ENCODE measurements around the gene MARCOL.

MARCOL gene, protein sequence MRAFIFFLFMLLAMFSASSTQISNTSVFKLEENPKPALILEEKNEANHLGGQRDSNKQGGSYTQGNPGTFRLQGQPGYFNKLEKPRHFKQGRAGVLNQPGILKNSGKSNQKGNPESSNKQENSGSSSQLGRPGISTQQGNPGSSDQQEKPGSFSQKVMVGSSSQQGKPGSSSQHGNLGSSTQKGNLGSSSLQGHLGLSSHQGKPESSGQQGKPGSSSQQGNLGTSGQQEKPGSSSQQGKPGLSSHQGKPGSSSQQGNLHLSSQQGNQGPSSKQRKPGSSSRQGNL

DNA sequence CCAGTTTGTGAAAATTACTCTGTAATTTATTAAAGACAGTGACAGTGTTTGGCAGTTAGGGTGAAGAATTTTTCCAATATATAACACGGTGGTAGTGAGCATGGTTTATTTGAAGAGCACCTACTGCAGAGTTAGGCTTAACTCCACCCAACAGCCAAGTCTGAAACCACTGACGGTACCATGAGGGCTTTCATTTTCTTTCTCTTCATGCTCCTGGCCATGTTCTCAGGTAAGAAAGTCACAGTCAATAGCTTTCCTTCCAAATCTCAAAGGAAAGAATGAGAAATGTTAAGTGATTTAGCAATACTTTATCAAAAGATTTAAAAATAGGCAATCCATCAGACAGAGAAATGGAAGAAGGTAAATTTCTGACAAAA lies at the start of gene MARCOL:
MARCOL (plus strand) TSS at position 108 of the 377 bp plus-strand sequence; CDS start at position 181, 73 bp downstream.
- DNase-seq: no peak
- H3K36me3 ChIP-seq: no peaks in the 10 kb centered on the region
- H3K9me3 ChIP-seq (ENCODE audit: severe bottlenecking): no peaks in the 10 kb centered on the region
- no peak within 1 kb of the TSS for H3K27ac ChIP-seq
- no peak within 1 kb of the TSS for H3K4me3 ChIP-seq (ENCODE audit: low read depth, low read length)
- TF ChIP-seq, protein P1, sequence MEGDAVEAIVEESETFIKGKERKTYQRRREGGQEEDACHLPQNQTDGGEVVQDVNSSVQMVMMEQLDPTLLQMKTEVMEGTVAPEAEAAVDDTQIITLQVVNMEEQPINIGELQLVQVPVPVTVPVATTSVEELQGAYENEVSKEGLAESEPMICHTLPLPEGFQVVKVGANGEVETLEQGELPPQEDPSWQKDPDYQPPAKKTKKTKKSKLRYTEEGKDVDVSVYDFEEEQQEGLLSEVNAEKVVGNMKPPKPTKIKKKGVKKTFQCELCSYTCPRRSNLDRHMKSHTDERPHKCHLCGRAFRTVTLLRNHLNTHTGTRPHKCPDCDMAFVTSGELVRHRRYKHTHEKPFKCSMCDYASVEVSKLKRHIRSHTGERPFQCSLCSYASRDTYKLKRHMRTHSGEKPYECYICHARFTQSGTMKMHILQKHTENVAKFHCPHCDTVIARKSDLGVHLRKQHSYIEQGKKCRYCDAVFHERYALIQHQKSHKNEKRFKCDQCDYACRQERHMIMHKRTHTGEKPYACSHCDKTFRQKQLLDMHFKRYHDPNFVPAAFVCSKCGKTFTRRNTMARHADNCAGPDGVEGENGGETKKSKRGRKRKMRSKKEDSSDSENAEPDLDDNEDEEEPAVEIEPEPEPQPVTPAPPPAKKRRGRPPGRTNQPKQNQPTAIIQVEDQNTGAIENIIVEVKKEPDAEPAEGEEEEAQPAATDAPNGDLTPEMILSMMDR (IDR thresholded peaks at IDR 0.05; ENCODE audit: low read depth, low read length): no peak
- H3K27me3 ChIP-seq (ENCODE audit: insufficient read depth, low read depth, severe bottlenecking): no peaks in the 10 kb centered on the region

DNA sequence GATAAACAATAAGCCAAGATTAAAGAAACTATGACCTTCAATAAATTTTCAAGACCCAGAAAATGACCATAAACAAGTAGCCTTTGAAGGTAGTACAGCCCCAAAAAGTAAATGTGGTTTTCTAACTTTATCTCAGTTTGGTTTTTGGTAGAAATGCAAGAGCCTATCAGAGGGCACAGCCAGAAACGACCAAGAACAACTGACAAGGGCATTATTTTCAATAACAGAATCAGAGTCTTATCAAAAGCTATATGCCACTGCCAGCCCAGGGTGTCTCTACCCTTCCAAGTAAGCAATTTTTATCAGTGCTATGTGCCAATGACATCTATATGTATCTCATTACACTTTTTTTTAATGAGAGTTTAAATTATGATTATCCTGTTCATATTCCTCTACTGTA lies 47.3 kb upstream of the MARCOL start:
- no peaks in the 10 kb centered on the region for H3K9me3 ChIP-seq (ENCODE audit: severe bottlenecking)
- no peaks in the 10 kb centered on the region for H3K36me3 ChIP-seq
- H3K4me3 ChIP-seq (ENCODE audit: low read depth, low read length): no peak overlapping the region
- H3K27ac ChIP-seq: no peak overlapping the region
- no peaks in the 10 kb centered on the region for H3K27me3 ChIP-seq (ENCODE audit: insufficient read depth, low read depth, severe bottlenecking)
- TF ChIP-seq, protein P1 (IDR thresholded peaks at IDR 0.05; ENCODE audit: low read depth, low read length): no peak
- no peak for DNase-seq

DNA sequence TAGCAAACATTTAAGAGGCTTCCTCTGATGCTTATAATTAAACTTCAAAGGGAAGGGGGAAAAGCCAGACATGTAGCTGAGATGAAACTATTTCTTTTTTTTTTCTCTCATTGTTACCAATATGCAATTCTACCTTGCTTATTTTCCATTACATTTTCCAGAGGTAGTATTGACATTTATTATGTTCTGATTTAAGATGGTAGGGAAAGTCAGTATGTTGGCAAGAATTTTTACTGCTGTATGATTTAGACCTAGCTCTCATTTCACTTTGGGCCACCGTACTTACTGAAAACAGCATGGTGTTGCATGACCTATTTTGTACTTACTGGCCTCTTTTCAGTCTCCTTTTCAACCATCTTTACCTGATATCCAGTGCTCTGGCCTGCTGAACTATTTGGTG lies 45.1 kb upstream of the MARCOL start:
- no peaks in the 10 kb centered on the region for H3K9me3 ChIP-seq (ENCODE audit: severe bottlenecking)
- TF ChIP-seq, protein P1 (IDR thresholded peaks at IDR 0.05; ENCODE audit: low read depth, low read length): no peak
- no peaks in the 10 kb centered on the region for H3K36me3 ChIP-seq
- no peak for DNase-seq
- H3K4me3 ChIP-seq (ENCODE audit: low read depth, low read length): no peak overlapping the region
- H3K27me3 ChIP-seq (ENCODE audit: insufficient read depth, low read depth, severe bottlenecking): no peaks in the 10 kb centered on the region
- no peak overlapping the region for H3K27ac ChIP-seq

DNA sequence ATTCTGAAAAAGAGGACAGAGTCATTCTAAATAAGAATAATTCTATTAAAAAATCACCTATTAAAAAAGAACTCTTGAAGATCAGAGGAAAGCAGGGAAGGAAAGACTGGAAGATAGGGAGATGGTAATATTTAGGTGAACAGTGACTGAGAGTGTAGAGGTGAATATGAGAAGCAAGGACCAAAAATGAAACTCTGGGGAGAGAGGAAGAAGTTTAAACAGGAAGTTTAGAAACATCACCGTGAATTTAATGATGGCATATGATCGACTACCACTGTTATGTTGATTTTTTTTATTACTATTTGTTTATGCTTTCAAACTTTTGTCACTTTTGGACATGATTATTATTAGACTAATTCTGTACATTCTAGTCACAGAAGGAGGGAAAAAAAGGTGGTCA lies 37.2 kb upstream of the MARCOL start:
- no peaks in the 10 kb centered on the region for H3K9me3 ChIP-seq (ENCODE audit: severe bottlenecking)
- H3K4me3 ChIP-seq (ENCODE audit: low read depth, low read length): no peak overlapping the region
- H3K36me3 ChIP-seq: no peaks in the 10 kb centered on the region
- no peak overlapping the region for H3K27ac ChIP-seq
- no peaks in the 10 kb centered on the region for H3K27me3 ChIP-seq (ENCODE audit: insufficient read depth, low read depth, severe bottlenecking)
- DNase-seq: no peak
- TF ChIP-seq, protein P1 (IDR thresholded peaks at IDR 0.05; ENCODE audit: low read depth, low read length): no peak

DNA sequence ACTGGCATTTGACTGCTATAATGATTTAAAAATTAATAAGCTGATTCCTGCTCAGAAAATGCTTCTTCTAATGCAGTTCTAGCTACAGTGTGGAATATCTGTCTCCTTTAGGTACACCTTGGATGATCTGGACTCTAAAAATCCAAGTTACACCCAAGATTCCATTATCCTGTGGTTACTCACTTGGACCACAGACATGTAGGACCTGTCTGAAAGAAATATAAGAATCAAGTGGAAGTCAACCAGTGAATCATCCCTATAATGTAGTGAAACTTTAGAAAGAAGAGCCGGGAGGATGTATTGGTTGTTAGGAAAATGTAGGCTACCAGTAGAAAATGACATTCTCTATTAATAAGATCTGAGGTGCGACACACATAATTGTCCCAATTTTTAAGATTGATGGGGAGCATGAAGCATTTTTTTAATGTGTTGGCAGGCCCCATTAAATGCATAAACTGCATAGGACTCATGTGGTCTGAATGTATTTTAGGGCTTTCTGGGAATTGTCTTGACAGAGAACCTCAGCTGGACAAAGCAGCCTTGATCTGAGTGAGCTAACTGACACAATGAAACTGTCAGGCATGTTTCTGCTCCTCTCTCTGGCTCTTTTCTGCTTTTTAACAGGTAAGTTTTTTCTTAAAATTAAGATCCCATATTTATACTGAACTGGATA lies 35.7 kb upstream of the MARCOL start, which contains the start of gene SPINK6:
SPINK6 (plus strand) TSS at position 512 of the 673 bp plus-strand sequence; CDS start at position 567, 55 bp downstream.
- H3K36me3 ChIP-seq: no peaks in the 10 kb centered on the region
- TF ChIP-seq, protein P1 (IDR thresholded peaks at IDR 0.05; ENCODE audit: low read depth, low read length): no peak
- no peaks in the 10 kb centered on the region for H3K27me3 ChIP-seq (ENCODE audit: insufficient read depth, low read depth, severe bottlenecking)
- no peak within 1 kb of the TSS for H3K27ac ChIP-seq
- H3K9me3 ChIP-seq (ENCODE audit: severe bottlenecking): no peaks in the 10 kb centered on the region
- DNase-seq: no peak
- H3K4me3 ChIP-seq (ENCODE audit: low read depth, low read length): no peak within 1 kb of the TSS
